IMR-90 (cell line): ENCODE measurements around the gene MPND.

Experiments used
- BHLHE40 ChIP-seq: fragments of 150-350 bp; IDR thresholded peaks from 2 replicates; pipeline ENCODE4 v1.6.1; 2016; ENCODE audit warnings: mild to moderate bottlenecking, low read depth, low read length
- CEBPB ChIP-seq: IDR thresholded peaks from 2 replicates; pipeline ENCODE4 v1.6.1; 2012; ENCODE audit warnings: low read depth, low read length, improper control_type of control experiment
- CHD1 ChIP-seq: IDR thresholded peaks from 2 replicates; pipeline ENCODE4 v1.6.1; 2012; ENCODE audit warnings: low read depth, low read length, improper control_type of control experiment
- CTCF ChIP-seq: conservative IDR thresholded peaks from 2 replicates; pipeline ENCODE4 v1.5.1; 2012; ENCODE audit warnings: mild to moderate bottlenecking, low read depth, low read length, improper control_type of control experiment
- FOS ChIP-seq: fragments of 150-350 bp; IDR thresholded peaks from 2 replicates; pipeline ENCODE4 v1.6.1; 2016; ENCODE audit warnings: low read depth, low read length
- MAFK ChIP-seq: IDR thresholded peaks from 2 replicates; pipeline ENCODE4 v1.6.1; 2012; ENCODE audit warnings: low read depth, low read length, improper control_type of control experiment
- MAZ ChIP-seq: IDR thresholded peaks from 2 replicates; pipeline ENCODE4 v1.6.1; 2012; ENCODE audit warnings: low read depth, mild to moderate bottlenecking, low read length, improper control_type of control experiment, moderate library complexity, borderline replicate concordance
- NFE2L2 ChIP-seq: fragments of 150-350 bp; IDR thresholded peaks from 2 replicates; pipeline ENCODE4 v1.6.1; 2016; ENCODE audit warnings: low read depth, mild to moderate bottlenecking, low read length
- POLR2A ChIP-seq: IDR thresholded peaks from 2 replicates; pipeline ENCODE4 v1.6.1; 2012; ENCODE audit warnings: mild to moderate bottlenecking, low read depth, low read length
- RAD21 ChIP-seq: IDR thresholded peaks from 2 replicates; pipeline ENCODE4 v1.6.1; 2012; ENCODE audit warnings: low read length, improper control_type of control experiment
- RCOR1 ChIP-seq: IDR thresholded peaks from 2 replicates; pipeline ENCODE4 v1.6.1; 2012; ENCODE audit warnings: mild to moderate bottlenecking, low read length, improper control_type of control experiment; ENCODE audit not compliant: insufficient replicate concordance
- RFX5 ChIP-seq: IDR thresholded peaks from 2 replicates; pipeline ENCODE4 v1.8.0; 2012; ENCODE audit warnings: low read depth, mild to moderate bottlenecking, low read length, moderate library complexity
- SMC3 ChIP-seq: fragments of 150-350 bp; IDR thresholded peaks from 2 replicates; pipeline ENCODE4 v1.6.1; 2016; ENCODE audit warnings: low read depth, mild to moderate bottlenecking, antibody characterized with exemption, low read length, moderate library complexity
- USF2 ChIP-seq: fragments of 150-350 bp; IDR thresholded peaks from 2 replicates; pipeline ENCODE4 v1.6.1; 2017; ENCODE audit warnings: mild to moderate bottlenecking, antibody characterized with exemption, low read length, low read depth

GRCh38 chr19:4352701-4353121 lies 9.3 kb downstream of the MPND start:
- TF ChIP-seq CTCF (peak; percentile 71), RCOR1 (no peak), POLR2A (no peak), SMC3 (peak; percentile 67), MAFK (no peak), USF2 (peak; percentile 19; the same call in 1 of the 2 replicates), FOS (no peak), BHLHE40 (no peak), RAD21 (peak; percentile 66), MAZ (no peak), CEBPB (no peak), NFE2L2 (no peak), RFX5 (no peak), CHD1 (no peak)
